NCI-H774 (cell line): Measurements from ENCODE around the gene ARL13B.
"Not testable (repeated sequence)": the region's sequence is repeated elsewhere in the genome, so short reads cannot be mapped to it uniquely, and the experiment has no call there.

Experiments used
- DNase-seq: peaks from one replicate; lab custom pipeline; 2025; lab: John Stamatoyannopoulos, UW

The ARL13B gene

DNA sequence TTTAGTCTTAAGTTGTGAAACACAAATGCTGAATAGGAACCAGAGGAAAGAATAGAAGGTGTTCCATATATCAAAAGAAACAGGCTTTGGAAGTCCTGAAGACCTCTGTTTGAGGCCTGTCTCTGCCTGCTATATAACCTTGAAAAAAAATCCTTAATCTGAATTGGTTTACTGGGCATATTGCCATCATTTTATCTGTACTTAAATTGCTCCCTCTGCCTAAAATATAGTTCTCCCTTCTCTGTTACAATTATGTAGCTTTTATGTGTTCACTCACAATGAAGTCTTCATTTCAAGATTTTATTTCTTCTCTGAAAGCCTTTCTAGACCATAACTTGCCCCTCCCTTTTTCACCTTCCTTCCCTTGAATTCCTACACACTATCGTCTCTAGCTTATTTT is 21.2 kb downstream of the ARL13B start:
- DNase-seq, result no peak

DNA sequence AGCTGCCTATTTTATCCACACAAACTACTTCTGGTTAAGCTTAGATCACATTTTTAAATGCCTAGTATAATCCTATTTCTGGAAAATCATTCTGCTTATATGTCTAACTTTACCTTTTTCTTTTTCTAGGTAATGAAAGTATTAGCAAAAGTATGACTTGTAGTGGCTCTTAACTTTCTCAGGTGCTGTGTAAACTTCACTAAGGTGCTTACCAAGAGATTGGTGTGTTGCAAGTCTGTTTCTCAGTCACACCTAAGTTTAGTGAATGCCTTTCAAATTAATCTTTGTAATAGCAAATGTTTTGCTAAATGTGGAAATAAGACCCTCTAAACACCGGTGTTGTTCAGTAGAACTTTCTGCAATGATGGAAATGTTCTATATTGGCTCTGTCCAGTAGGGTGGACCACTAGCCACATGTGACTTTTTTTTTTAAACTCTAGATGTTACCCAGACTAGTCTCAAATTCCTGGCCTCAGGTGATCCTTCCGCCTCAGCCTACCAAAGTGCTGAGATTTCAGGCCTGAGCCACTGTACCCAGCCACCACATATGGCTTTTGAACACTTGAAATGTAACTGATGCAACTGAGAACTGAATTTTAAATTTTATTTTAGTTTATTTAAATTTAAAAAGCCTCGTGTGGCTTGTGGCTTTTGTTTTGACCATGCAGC is 22.0 kb downstream of the ARL13B start:
- no peak for DNase-seq

DNA sequence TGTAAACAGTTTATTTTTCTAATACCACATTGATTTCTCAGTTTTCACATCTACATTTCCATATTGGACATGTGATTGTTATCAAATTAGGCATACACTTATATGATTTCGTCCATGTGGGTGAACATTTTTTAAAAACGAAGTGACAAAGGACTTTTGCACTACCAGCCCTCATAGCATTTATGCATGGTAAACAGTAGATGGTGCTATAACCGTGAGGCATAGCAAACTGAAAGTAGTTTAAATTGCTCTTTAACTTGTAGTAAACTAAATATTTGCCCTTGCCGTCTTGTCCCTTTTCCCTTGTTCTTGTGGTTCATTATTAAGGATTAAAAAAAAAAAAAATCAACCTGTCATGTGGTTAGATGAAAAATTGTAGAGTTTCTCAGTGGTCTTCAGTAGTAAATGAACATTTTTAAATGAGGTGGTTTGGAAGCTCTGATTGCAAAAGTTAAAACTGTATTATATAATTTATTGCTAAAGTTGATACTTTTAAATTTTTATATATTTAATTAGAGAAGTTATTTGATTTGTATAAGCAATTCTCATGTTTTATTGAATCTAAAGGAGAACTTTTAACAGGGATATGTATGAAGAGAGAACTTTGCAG is 24.5 kb downstream of the ARL13B start:
- peak; percentile 36 for DNase-seq

DNA sequence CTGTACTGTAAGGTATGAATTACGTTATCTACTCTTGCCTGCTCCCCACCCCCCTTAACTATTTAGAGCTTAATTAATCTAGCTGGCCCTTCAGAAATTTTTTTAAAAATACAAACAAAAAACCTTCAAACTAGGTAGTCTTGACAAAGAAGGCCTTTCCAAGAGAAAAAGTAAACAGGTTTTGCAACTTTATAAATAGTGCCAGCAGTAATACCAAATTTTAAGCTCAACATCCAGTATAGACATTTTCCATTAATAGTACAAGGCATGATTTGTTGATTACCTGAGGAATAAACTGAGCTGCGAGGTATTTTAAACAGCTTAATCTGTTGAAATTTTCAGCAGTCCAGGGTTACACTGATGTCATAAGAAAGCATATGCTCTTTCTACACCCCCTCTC is 28.3 kb downstream of the ARL13B start:
- DNase-seq, result no peak

DNA sequence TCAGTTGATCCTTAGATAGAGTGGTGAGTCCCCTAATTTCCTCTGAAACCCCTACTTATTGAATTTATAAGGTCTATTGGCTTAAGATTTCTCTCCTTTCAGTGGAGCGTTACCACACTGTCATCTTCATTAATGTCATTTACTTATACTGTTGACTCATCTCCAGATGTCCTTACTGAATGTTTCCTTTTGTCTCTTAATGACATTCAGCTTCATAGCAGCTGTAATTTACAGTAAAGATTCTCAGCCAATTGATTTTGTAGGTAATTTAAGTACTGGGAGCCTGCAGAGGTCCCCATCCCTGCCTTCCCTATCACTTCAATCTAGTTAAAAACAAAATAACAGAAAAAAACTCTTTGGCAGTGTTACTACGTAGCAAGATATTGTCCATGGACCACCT is 29.7 kb downstream of the ARL13B start:
- no peak for DNase-seq

DNA sequence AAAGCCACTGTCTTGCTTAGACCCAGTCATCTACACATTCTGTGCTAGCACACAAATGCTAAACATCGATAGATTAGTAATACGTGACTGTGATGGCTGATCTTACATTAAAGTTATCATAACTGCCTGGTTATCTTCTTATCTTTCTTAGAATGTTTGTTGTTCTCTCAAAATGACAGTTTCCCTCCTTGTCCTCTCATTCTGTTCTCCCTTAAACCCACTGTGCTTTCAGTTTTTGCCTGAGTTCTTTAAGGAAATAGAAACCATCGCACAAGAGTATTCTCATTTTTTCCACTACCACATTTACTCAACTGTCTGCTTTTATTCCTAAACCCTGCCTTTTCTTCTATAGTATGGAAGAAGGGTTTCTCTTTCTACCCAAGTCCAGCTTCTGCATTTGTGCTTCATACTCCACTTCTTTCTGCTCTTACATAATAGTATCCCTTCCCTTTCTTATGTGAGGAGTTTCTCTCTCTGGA is 31.3 kb downstream of the ARL13B start:
- DNase-seq, result no peak

DNA sequence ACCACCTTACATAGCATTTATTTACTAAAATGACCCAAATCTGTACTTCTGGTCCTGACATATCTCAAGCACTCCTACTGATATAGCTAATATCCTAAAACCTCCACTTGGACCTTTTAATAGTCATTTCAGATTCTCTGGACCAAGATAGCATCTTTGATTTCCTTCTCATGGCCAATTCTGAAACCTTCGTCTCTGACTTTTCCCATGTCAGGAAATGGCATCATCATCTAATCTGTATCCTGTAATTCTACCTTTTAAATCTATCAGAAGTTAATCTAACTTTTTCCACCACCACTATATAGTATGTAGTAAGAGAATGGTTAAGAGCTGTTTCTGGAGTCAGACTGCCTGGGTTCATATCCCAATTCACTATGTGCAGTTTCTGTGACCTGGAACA is 32.2 kb downstream of the ARL13B start:
- no peak for DNase-seq

DNA sequence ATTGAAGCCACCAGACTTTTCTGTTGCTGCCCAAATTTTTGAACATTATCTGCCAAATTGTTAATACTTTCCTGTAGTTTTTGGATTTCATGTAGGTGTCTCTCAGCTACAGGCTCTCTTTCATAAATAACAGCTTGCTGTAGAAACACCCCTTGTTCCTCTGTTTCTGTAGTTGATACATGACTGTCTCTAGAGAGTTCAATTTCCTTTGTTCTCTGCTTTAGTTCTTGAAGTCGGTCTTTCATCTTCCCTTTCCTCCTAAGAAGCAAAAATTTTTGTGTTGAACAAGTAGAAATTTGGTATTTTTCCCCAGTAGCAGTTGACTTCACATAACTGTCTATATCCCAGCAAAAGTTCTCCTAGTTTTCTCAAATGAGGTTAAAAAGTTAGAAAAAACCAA is 35.1 kb downstream of the ARL13B start:
- no peak for DNase-seq

DNA sequence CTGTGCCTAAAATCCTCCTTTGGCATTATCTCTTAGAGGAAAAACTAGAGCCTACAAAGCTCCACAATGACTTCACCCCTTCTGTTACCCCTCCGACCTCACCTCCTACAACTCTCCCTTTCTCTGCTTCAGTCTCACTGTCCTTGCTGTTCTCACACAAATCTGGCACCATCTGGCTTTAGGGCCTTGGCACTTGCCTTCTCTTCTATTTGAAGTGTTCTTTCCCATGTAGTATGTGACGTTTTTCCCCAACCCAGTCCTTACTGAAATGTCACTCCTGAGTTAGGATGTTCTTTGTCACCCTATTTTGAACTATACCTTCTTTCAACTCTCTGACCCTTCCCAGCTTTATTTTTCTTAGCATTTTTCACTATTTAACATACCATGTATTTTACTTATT is 39.7 kb downstream of the ARL13B start:
- DNase-seq, result no peak

DNA sequence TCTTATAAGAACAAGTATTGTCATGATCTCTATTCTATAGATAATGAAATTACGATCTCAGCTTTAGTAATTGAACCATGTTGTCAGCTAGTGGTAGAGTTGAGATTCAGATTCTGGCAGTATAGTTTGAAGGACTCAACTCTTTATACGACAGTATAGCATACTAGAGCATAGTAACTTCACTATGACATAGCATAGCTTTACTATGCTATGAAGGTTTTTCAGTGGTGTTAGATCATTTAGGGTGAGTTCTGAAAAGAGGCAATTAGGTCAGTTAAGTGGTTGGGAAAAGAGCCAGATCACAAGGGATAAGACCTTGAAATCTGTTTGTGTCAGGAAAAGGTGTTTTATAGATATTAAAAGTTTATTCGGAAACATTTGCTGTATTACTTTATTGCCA is 40.3 kb downstream of the ARL13B start:
- no peak for DNase-seq

DNA sequence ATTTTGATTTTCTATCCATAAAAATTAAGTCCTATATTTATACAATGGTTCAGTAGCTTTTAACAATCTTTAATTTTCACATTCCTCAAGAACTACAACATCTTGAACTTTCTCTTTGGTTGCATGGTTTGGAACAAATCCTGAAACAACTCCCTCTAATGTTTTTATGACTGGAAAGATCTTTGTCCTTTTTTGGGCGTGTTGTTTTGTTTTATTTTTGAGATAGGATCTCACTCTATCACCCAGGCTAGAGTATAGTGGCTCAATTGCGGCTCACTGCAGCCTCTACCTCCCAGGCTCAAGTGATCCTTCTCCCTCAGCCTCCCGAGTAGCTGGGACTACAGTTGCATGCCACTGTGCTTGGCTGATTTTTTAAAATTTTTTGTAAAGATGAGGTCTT is 44.4 kb downstream of the ARL13B start:
- DNase-seq, result no peak

DNA sequence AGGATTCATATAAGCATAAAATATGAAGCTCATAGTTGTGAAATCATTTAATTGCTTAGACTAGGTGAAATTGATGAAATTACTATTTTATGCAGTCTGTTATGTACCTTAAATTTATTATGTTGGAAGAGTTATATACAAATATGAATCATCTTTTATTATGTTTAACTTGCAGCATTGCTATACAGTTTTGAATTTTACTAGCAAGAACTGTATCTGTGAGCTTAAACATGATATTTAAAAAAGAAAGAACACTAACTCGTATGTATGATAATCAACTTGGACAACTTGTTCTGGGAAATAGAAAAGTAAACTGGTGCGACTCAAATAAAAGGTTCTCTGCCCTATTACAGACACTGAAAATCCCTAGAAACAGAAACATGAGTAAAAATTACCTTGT is 46.7 kb downstream of the ARL13B start:
- DNase-seq, result no peak

DNA sequence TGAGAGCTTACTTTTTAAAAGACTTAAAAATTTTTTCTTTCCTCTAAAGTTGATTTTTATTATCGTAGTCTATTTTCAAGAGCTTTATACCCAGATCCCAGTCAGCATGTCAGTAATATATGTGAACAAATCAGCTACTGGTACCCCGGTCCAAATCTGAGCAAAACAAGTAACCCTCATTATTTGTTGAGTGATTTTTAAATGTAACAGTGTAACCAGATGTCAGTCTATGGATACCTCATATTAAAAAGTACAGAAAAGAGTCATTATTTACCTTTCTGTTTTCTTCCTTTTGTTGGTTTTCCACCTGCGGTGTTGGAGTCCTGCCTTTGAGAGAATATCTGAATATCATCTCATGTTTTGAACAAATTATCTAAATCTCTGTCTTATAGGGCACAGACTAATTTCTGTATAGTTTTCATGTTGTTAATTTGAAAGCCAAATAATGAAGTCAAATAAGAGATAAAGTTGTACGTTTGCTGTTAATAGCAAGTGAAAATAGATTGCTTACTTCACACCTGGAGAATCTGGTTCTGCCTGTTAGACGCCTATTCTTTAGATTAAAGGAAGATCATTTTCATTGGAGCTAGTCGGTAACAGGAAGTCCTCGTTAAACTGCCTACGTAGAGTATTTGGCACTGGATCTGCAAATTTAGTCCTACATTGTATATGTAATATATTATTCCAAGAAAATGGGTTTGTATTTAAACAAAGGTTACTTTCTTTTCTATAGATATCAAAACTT is 48.3 kb downstream of the ARL13B start, which contains the start of gene STX19:
Gene STX19 (minus strand): TSS at position 505 of the 745 bp plus-strand sequence. CDS start 13,328 bp downstream, outside the sequence.
- peak; percentile 64 for DNase-seq

DNA sequence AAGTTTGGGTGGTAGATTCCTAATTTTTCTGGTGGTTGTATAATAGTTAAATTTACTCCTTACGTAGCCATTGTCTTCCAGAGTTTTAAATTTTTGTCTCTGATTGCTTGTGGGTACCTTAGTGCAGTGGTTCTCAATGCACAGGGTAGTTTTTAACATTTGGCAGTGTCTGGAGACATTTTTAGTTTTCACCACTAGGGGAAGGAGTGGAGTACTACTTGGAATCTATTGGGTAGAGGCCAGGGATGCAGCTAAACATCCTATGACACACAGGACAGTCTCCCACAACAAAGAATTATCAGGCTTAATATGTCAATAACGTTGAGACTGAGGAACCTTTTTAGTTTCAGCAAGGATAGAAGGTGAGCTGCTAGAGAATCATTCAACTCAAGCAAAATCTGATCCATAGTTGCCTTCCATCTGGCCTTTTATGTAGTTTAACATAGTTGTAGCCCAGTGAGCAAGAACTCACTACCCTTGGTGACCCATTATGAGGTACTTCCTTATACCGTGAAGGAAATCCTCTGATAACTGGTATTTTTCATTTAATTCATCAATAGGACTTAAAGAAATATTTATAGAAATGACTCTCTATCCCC is 57.1 kb downstream of the ARL13B start:
- no peak for DNase-seq

DNA sequence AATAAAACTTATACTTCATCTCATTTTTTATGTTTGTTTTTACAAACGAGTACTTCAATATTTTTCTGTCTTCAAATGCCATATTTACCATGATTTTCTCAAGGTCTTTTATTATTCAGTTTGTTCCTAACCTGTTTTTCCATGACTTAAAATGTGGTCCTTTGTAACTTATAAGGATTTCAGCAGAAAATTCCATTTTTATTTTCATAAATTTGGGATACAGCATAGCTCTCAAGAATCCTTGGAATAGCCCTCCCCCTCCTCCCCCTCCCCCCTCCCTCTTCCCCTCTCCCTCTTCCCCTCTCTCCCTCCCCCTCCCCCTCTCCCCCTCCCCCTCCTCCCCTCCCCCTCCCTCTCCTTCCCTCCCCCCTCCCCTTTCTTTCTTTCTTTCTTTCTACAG is 63.3 kb downstream of the ARL13B start:
- DNase-seq, result no peak

DNA sequence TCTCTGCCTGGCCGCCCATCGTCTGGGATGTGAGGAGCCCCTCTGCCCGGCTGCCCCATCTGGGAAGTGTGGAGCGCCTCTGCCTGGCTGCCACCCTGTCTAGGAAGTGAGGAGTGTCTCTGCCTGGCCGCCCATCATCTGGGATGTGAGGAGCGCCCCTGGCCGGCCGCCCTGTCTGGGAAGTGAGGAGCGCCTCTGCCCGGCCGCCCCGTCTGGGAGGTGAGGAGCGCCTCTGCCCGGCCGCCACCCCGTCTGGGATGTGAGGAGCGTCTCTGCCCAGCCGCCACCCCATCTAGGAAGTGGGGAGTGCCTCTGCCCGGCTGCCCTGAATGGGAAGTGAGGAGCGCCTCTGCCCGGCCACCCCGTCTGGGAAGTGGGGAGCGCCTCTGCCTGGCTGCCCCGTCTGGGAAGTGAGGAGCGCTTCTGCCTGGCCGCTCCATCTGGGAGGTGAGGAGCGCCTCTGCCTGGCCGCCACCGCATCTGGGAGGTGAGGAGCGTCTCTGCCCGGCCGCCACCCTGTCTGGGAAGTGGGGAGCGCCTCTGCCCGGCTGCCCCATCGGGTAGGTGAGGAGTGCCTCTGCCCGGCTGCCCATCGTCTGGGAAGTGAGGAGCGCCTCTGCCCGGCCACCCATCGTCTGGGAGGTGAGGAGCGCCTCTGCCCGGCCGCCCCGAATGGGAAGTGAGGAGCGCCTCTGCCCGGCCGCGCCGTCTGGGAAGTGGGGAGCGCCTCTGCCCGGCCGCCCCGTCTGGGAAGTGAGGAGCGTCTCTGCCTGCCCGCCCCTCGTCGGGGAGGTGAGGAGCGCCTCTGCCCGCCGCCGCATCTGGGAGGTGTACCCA is 64.4 kb downstream of the ARL13B start:
- not testable (repeated sequence) for DNase-seq

DNA sequence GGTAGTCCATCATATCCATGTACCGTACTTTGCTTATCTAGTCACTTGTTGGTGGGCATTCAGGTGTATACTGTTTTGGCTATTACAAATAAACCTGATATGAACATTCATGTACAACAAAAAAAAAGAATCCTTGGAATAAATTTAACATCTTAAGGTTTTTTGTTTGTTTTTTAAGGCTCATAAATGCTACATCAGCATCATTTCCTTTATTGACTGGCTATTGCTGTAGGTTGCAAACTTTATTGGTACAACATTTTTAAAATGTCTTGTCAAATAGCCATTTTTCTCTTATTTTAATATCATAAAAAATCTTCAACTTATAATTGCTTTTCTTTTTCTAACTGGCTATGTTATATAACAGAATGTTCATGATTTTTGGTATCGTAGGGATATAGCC is 66.6 kb downstream of the ARL13B start:
- no peak for DNase-seq

DNA sequence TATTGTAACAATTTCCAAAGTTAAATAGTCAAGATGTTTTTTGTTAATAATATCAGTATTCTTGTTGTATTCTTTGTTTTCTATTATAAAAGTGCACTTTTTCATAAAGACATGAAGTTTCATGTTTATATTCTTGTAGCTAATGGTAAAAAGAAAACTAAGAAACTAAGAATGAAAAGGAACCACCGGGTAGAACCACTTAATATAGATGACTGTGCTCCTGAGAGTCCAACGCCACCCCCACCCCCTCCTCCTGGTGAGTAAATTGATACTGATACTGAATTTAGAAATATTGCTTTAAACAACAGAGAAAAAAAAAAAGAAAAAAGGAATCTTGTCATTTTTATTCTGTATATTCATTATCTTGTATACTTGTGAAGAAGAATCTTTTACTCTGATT is 69.3 kb downstream of the ARL13B start:
- no peak for DNase-seq

DNA sequence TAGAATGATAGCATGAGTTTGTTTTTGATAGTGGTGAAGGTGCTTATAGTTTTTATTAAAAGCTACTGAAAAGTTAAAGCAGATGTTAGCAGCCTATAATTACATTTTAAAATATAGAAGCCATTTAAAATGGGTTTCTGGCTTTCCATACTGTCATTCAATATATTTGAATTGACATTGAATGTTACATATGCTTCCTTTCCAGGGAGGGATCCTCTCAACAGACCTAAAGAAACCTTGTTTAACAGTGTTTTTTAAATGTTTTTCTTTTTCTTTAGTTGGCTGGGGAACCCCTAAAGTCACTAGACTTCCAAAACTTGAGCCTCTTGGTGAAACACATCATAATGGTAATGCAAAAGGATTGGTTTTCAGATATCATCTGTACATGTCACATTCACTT is 70.6 kb downstream of the ARL13B start:
- no peak for DNase-seq

DNA sequence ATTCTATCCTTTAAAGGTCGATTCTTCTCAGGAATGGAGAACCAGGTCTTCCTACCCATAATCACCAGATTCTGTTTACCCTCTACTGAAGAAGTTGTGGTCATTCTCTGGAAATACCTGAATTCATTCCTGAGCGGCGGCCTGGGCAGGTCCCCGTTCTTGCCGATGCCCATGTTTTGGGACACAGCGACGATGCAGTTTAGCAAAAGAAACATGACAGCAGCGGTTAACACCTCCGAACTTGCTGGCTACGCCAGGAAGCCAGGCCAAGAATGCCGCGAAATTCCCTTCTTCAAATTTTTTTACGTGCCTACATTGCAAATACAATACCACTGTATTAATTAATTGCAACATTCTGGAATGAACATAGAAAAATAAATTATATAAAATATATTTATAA is 81.3 kb downstream of the ARL13B start:
- no peak for DNase-seq

DNA sequence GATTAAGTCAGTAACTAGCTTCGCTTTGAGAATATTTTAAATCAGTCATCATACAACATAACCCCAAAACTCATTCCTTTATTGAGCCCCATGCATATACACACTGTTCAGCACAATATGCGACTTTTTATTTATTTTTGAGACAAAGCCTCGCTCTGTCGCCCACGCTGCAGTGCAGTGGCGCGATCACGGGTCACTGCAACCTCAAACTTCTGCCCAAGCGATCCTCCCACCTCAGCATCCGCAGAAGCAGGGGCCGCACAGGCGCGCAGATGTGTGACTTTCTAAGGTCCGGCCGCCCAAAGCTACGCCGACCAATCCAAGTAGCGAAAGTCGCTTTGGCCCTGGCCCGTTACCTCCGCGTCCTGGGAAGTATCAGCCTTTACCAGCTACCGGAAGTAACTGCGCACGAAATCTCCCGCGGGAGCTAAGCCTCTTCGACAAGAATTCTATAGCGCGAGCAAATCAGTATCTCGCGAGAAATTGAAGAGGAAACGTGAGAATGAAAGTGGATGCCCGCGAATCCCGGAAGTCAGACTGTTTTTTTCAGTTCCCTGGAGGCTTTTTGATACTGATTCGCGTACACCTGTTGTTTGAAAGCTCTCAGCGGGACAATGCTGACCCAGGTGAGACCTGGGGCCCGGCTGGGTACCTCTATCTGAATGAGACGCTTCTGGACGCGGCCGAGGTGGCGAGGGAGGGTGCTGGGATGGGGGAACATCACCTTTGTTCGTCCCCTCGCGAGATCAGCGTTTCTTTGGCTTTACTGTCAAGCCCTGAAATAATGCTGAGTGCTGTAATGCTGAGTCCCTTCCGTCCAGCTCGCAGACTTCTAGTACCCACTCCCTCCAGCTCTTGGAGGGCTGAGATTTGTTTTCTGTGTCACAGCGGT is 82.8 kb downstream of the ARL13B start, which contains the start of the genes DHFR2 and NSUN3:
Gene DHFR2 (minus strand): TSS at position 404 of the 892 bp plus-strand sequence. CDS start 1,405 bp downstream, outside the sequence.
Gene NSUN3 (plus strand): TSS at position 549 of the 892 bp plus-strand sequence. CDS start 66 bp downstream, at position 615.
- peak; percentile 95 for DNase-seq
